ENCODE measurements around the gene SORCS2.

Gene SORCS2

GRCh38 chr4:7238300-7238960, 46.1 kb downstream of the SORCS2 start:
- POLR2A ChIA-PET, result no interaction called here
- no peak for DNase-seq (ENCODE audit: extremely low spot score)
- CTCF ChIA-PET, result interaction anchor here (1.1 kb wide), 1 partner anchor 26 kb away, joined by 3 read pairs; no protein-coding TSS in a partner anchor
- no peak for TF ChIP-seq LEF1 (IDR thresholded peaks at IDR 0.05; ENCODE audit: borderline replicate concordance)
- TF ChIP-seq FOXA1 (IDR thresholded peaks at IDR 0.05), result no peak

- CTCF ChIA-PET, result no interaction called here
- POLR2A ChIA-PET, result interaction anchor here (0.5 kb wide), 1 partner anchor 45 kb away, joined by 3 read pairs; no protein-coding TSS in a partner anchor
- TF ChIP-seq LEF1 (IDR thresholded peaks at IDR 0.05; ENCODE audit: borderline replicate concordance), result no peak
- TF ChIP-seq NFRKB (IDR thresholded peaks at IDR 0.05), result no peak
- TF ChIP-seq PKNOX1 (IDR thresholded peaks at IDR 0.05), result no peak
- TF ChIP-seq ARNT (IDR thresholded peaks at IDR 0.05), result no peak
- no peak for TF ChIP-seq FOXA1 (IDR thresholded peaks at IDR 0.05)
- no peak for TF ChIP-seq FOXM1 (IDR thresholded peaks at IDR 0.05; ENCODE audit: borderline replicate concordance)
- TF ChIP-seq ELF4 (IDR thresholded peaks at IDR 0.05), result no peak
- no peak for DNase-seq (ENCODE audit: extremely low spot score)
Observed at GRCh38 chr4:7239101-7239820, 46.9 kb downstream of the SORCS2 start.

GRCh38 chr4:7239844-7240243, 47.5 kb downstream of the SORCS2 start:
- CTCF ChIA-PET, result no interaction called here
- no peak for TF ChIP-seq SP1 (IDR thresholded peaks at IDR 0.05)
- TF ChIP-seq ARNT (IDR thresholded peaks at IDR 0.05), result no peak
- TF ChIP-seq ELF4 (IDR thresholded peaks at IDR 0.05), result no peak
- TF ChIP-seq PKNOX1 (IDR thresholded peaks at IDR 0.05), result no peak
- TF ChIP-seq FOXA1 (IDR thresholded peaks at IDR 0.05), result no peak
- POLR2A ChIA-PET, result interaction anchor here (0.5 kb wide), 1 partner anchor 45 kb away, joined by 3 read pairs; no protein-coding TSS in a partner anchor
- DNase-seq (ENCODE audit: extremely low spot score), result no peak

- DNase-seq (ENCODE audit: extremely low spot score), result peak; percentile 20
- TF ChIP-seq LEF1 (IDR thresholded peaks at IDR 0.05; ENCODE audit: borderline replicate concordance) (no peak), SUZ12 (IDR thresholded peaks at IDR 0.05) (no peak), PKNOX1 (IDR thresholded peaks at IDR 0.05) (no peak), FOXK2 (IDR thresholded peaks at IDR 0.05) (no peak), SP1 (IDR thresholded peaks at IDR 0.05) (no peak), HDGF (IDR thresholded peaks at IDR 0.05; ENCODE audit: borderline replicate concordance) (no peak), NFRKB (IDR thresholded peaks at IDR 0.05) (no peak), ARNT (IDR thresholded peaks at IDR 0.05) (no peak)
- POLR2A ChIA-PET, result no interaction called here
- CTCF ChIA-PET, result no interaction called here
Observed at GRCh38 chr4:7240306-7240705, 48.0 kb downstream of the SORCS2 start.

GRCh38 chr4:7241597-7242125, 49.3 kb downstream of the SORCS2 start:
- no peak for TF ChIP-seq L3MBTL2 (conservative IDR thresholded peaks at IDR 0.05)
- TF ChIP-seq TARDBP (IDR thresholded peaks at IDR 0.05), result no peak
- no peak for TF ChIP-seq FOXM1 (IDR thresholded peaks at IDR 0.05; ENCODE audit: borderline replicate concordance)
- CTCF ChIA-PET, result no interaction called here
- DNase-seq (ENCODE audit: extremely low spot score), result no peak
- POLR2A ChIA-PET, result no interaction called here

- no peak for DNase-seq (ENCODE audit: extremely low spot score)
- POLR2A ChIA-PET, result no interaction called here
- CTCF ChIA-PET, result interaction anchor here (0.6 kb wide), 2 partner anchors 34 to 141 kb away, joined by 4 to 5 read pairs; no protein-coding TSS in a partner anchor
- TF ChIP-seq HDGF (IDR thresholded peaks at IDR 0.05; ENCODE audit: borderline replicate concordance) (no peak), ARNT (IDR thresholded peaks at IDR 0.05) (no peak), ZNF384 (IDR thresholded peaks at IDR 0.05) (no peak), LEF1 (IDR thresholded peaks at IDR 0.05; ENCODE audit: borderline replicate concordance) (no peak), BHLHE40 (IDR thresholded peaks at IDR 0.05; ENCODE audit: borderline replicate concordance) (no peak), SUZ12 (IDR thresholded peaks at IDR 0.05) (no peak), FOXK2 (IDR thresholded peaks at IDR 0.05) (no peak)
Observed at GRCh38 chr4:7242766-7243165, 50.4 kb downstream of the SORCS2 start.

GRCh38 chr4:7243609-7244330, 51.4 kb downstream of the SORCS2 start:
- TF ChIP-seq FOXA1 (IDR thresholded peaks at IDR 0.05) (no peak), TARDBP (IDR thresholded peaks at IDR 0.05) (no peak), SP1 (IDR thresholded peaks at IDR 0.05) (no peak), LEF1 (IDR thresholded peaks at IDR 0.05; ENCODE audit: borderline replicate concordance) (no peak), BHLHE40 (IDR thresholded peaks at IDR 0.05; ENCODE audit: borderline replicate concordance) (no peak), HDGF (IDR thresholded peaks at IDR 0.05; ENCODE audit: borderline replicate concordance) (no peak), L3MBTL2 (conservative IDR thresholded peaks at IDR 0.05) (no peak), SUZ12 (IDR thresholded peaks at IDR 0.05) (no peak), ARNT (IDR thresholded peaks at IDR 0.05) (no peak), FOXK2 (IDR thresholded peaks at IDR 0.05) (no peak), ZNF384 (IDR thresholded peaks at IDR 0.05) (no peak), ELF4 (IDR thresholded peaks at IDR 0.05) (no peak), CTBP1 (IDR thresholded peaks at IDR 0.05; ENCODE audit: borderline replicate concordance) (no peak), NFRKB (IDR thresholded peaks at IDR 0.05) (no peak), FOXM1 (IDR thresholded peaks at IDR 0.05; ENCODE audit: borderline replicate concordance) (no peak), PKNOX1 (IDR thresholded peaks at IDR 0.05) (no peak)
- CTCF ChIA-PET, result interaction anchor here (0.6 kb wide), 1 partner anchor 142 kb away, joined by 4 read pairs; no protein-coding TSS in a partner anchor
- POLR2A ChIA-PET, result no interaction called here
- no peak for DNase-seq (ENCODE audit: extremely low spot score)
